PC-3 (cell line): ENCODE data around the gene SF3B1. TPM values are rescaled to one million over a fixed set of nuclear protein-coding genes. Genes with fewer than 3 reads are reported as not detected.

Experiments
- ATAC-seq: fragments of 200-7000 bp; cut with Tn5 transposase; 2 replicates; pipeline ENCODE4 v1.9.1; 2020; ENCODE audit warnings: mild to moderate bottlenecking, moderate library complexity
- BruUV-seq: library from RNA; stranded (reverse); fragments of 400-500 nt; replicated peaks from 2 replicates; lab custom pipeline; 2021; lab: Mats Ljungman, UMichigan
- CTCF ChIA-PET: fragments of 300-600 bp; sonication (Branson Sonifier 250); formaldehyde crosslinking; loops from one replicate; lab custom pipeline; 2022; ENCODE audit warnings: antibody characterized with exemption; lab: Charles Lee
- POLR2A ChIA-PET: fragments of 300-600 bp; sonication (Branson Sonifier 250); formaldehyde crosslinking; loops from one replicate; lab custom pipeline; 2022; ENCODE audit warnings: antibody characterized with exemption; ENCODE audit not compliant: unreplicated experiment; lab: Charles Lee
- DNase-seq: peaks from one replicate; pipeline ENCODE4 v3.0.0-alpha.2; 2015
- H2AFZ ChIP-seq: fragments of 300-600 bp; sonication (generic); 2 replicates; pipeline ENCODE4 v1.6.0; 2016; ENCODE audit warnings: antibody characterized with exemption, low read length
- H3F3A ChIP-seq: fragments of 300-600 bp; sonication (generic); one replicate; pipeline ENCODE4 v1.6.0; 2017; ENCODE audit warnings: antibody characterized with exemption, low read length, control low read depth, mild to moderate bottlenecking; ENCODE audit not compliant: unreplicated experiment
- H3K27ac ChIP-seq: fragments of 300-600 bp; sonication (generic); 2 replicates; pipeline ENCODE4 v1.5.1; 2016; ENCODE audit warnings: mild to moderate bottlenecking, low read length
- H3K27me3 ChIP-seq: fragments of 300-600 bp; sonication (generic); 2 replicates; pipeline ENCODE4 v1.6.1; 2016; ENCODE audit warnings: low read length, mixed read lengths
- H3K36me3 ChIP-seq: fragments of 300-600 bp; sonication (generic); 2 replicates; pipeline ENCODE4 v1.6.1; 2016; ENCODE audit warnings: low read depth, mixed run types, low read length, mixed read lengths
- H3K4me1 ChIP-seq: fragments of 300-600 bp; sonication (generic); 2 replicates; pipeline ENCODE4 v1.5.1; 2016; ENCODE audit warnings: low read length; ENCODE audit not compliant: insufficient read depth
- H3K4me2 ChIP-seq: fragments of 300-600 bp; sonication (generic); 2 replicates; pipeline ENCODE4 v1.6.0; 2016; ENCODE audit warnings: low read length
- H3K4me3 ChIP-seq: fragments of 300-600 bp; sonication (generic); 2 replicates; pipeline ENCODE4 v1.5.1; 2016; ENCODE audit warnings: mild to moderate bottlenecking, low read length, mixed read lengths
- H3K79me2 ChIP-seq: fragments of 300-600 bp; sonication (generic); 2 replicates; pipeline ENCODE4 v1.6.1; 2017; ENCODE audit warnings: low read length, mixed read lengths
- H3K9ac ChIP-seq: fragments of 300-600 bp; sonication (generic); 2 replicates; pipeline ENCODE4 v1.6.0; 2016; ENCODE audit warnings: mild to moderate bottlenecking, low read length
- H3K9me2 ChIP-seq: fragments of 300-600 bp; sonication (generic); replicated peaks from 2 replicates; pipeline ENCODE4 v1.6.1; 2016; ENCODE audit warnings: mixed run types, low read length, mixed read lengths
- H3K9me3 ChIP-seq: fragments of 300-600 bp; sonication (generic); 2 replicates; pipeline ENCODE4 v1.6.1; 2016; ENCODE audit warnings: low read length, mixed read lengths
- H4K20me1 ChIP-seq: fragments of 300-600 bp; sonication (generic); 2 replicates; pipeline ENCODE4 v1.6.1; 2016; ENCODE audit warnings: low read length, mixed read lengths
- EZH2 ChIP-seq: fragments of 300-600 bp; sonication (generic); IDR thresholded peaks from one replicate; pipeline ENCODE4 v1.6.1; 2017; ENCODE audit warnings: antibody characterized with exemption, mild to moderate bottlenecking, low read length; ENCODE audit not compliant: unreplicated experiment
- EZH2phosphoT487 ChIP-seq: fragments of 300-600 bp; sonication (generic); IDR thresholded peaks from 2 replicates; pipeline ENCODE4 v1.6.1; 2018; ENCODE audit warnings: mild to moderate bottlenecking, antibody characterized with exemption, low read length, borderline replicate concordance
- intact Hi-C: fragments of 100-400 bp; cut with micrococcal nuclease; formaldehyde crosslinking; loops from 2 replicates; pipeline ENCODE4 v1.9.0; 2023
- total RNA-seq: library from RNA; depleted of rRNA; stranded (reverse); fragments of >200 nt; gene quantifications from 2 replicates; pipeline ENCODE4 v1.2.3, GENCODE V29; 2014
- TF ChIP-seq, protein P1 (sequence below): fragments of 300-600 bp; sonication (generic); conservative IDR thresholded peaks from 2 replicates; pipeline ENCODE4 v1.5.1; 2017; ENCODE audit warnings: antibody characterized with exemption, low read depth, mild to moderate bottlenecking, low read length

SF3B1 gene
- total RNA-seq, 1 experiment from 2014 or later = 143 TPM

GRCh38 chr2:197391220-197391717 lies 43.6 kb downstream of the SF3B1 start:
- Histone ChIP-seq H3K9me2 (no peaks in the 10 kb centered on the region), H3K4me2 (no peak overlapping the region), H3K79me2 (no peaks in the 10 kb centered on the region), H3K9me3 (no peaks in the 10 kb centered on the region), H3K36me3 (peaks cover 33% of the 10 kb centered on the region), H3F3A (peaks cover 3% of the 10 kb centered on the region), H3K9ac (no peak overlapping the region), H4K20me1 (no peaks in the 10 kb centered on the region), H3K4me3 (no peak overlapping the region), H3K27ac (no peak overlapping the region), H3K4me1 (no peaks in the 10 kb centered on the region), H3K27me3 (no peaks in the 10 kb centered on the region), H2AFZ (no peak overlapping the region)
- BruUV-seq = no TSS peak
- ATAC-seq (no peak), DNase-seq (no peak)
- ChIA-PET CTCF (no interaction called here), POLR2A (no interaction called here)
- intact Hi-C loops = no loop called here
- TF ChIP-seq EZH2 (no peak), EZH2phosphoT487 (no peak)
- TF ChIP-seq, protein P1, sequence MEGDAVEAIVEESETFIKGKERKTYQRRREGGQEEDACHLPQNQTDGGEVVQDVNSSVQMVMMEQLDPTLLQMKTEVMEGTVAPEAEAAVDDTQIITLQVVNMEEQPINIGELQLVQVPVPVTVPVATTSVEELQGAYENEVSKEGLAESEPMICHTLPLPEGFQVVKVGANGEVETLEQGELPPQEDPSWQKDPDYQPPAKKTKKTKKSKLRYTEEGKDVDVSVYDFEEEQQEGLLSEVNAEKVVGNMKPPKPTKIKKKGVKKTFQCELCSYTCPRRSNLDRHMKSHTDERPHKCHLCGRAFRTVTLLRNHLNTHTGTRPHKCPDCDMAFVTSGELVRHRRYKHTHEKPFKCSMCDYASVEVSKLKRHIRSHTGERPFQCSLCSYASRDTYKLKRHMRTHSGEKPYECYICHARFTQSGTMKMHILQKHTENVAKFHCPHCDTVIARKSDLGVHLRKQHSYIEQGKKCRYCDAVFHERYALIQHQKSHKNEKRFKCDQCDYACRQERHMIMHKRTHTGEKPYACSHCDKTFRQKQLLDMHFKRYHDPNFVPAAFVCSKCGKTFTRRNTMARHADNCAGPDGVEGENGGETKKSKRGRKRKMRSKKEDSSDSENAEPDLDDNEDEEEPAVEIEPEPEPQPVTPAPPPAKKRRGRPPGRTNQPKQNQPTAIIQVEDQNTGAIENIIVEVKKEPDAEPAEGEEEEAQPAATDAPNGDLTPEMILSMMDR = no peak

DNA sequence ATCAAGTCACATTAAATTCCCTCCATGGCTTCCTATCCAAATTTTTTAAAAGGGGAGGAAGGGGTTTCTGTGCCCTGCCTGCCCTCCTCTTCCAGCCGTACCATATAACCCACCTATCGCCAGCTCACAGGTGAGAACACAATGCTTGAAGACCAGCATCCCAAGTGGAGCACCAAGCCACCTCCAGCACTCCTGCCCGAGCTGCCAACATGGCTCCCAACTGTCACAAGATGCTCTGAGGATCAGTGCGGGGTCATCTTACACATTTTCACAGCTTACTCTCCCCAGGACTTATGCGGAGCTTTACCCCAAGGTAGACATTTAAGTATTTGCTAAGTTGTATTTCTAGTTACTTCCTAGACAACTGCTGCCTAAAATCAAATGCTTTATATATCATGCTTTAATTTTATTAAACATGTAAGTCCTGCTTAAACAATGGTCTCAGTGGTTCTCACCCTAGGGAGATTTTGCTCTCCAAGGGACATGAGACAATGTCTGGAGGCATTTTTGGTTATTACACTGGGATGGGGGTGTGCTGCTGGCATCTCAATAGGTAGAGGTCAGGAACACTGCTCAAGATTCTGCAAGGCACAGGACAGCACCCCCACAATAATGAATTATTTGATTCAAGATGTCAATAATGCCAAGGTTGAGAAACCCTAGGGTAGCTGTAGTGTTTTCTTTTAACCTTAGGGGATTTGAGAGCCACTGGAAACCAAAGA lies 45.8 kb downstream of the SF3B1 start:
- H3K4me2 ChIP-seq = no peak overlapping the region
- no peak overlapping the region for H3K27ac ChIP-seq
- H3K9me3 ChIP-seq = no peaks in the 10 kb centered on the region
- ChIA-PET CTCF (no interaction called here), POLR2A (no interaction called here)
- H3F3A ChIP-seq = peaks cover 3% of the 10 kb centered on the region
- no peak overlapping the region for H3K4me3 ChIP-seq
- peaks cover 19% of the 10 kb centered on the region for H3K36me3 ChIP-seq
- H3K79me2 ChIP-seq = no peaks in the 10 kb centered on the region
- no peak overlapping the region for H2AFZ ChIP-seq
- H3K9ac ChIP-seq = no peak overlapping the region
- no peaks in the 10 kb centered on the region for H4K20me1 ChIP-seq
- no peak for TF ChIP-seq EZH2phosphoT487
- no peak for TF ChIP-seq EZH2
- TF ChIP-seq, protein P1 = no peak
- ATAC-seq (no peak), DNase-seq (no peak)
- intact Hi-C loops = loop anchor here (5.0 kb wide), 1 partner anchor 388 kb away; no protein-coding TSS in a partner anchor
- no TSS peak for BruUV-seq
- H3K27me3 ChIP-seq = no peaks in the 10 kb centered on the region
- no peaks in the 10 kb centered on the region for H3K4me1 ChIP-seq
- no peaks in the 10 kb centered on the region for H3K9me2 ChIP-seq

GRCh38 chr2:197387179-197387578 lies 47.6 kb downstream of the SF3B1 start:
- H3K79me2 ChIP-seq = no peaks in the 10 kb centered on the region
- TF ChIP-seq EZH2 (no peak), EZH2phosphoT487 (no peak)
- TF ChIP-seq, protein P1 = no peak
- H3K4me3 ChIP-seq = no peak overlapping the region
- peaks cover 3% of the 10 kb centered on the region for H3F3A ChIP-seq
- no peak overlapping the region for H3K4me2 ChIP-seq
- peaks cover 12% of the 10 kb centered on the region for H3K36me3 ChIP-seq
- no peak overlapping the region for H2AFZ ChIP-seq
- no TSS peak for BruUV-seq
- no peak for DNase-seq
- CTCF ChIA-PET = no interaction called here
- intact Hi-C loops = loop anchor here (5.0 kb wide), 1 partner anchor 390 kb away; no protein-coding TSS in a partner anchor
- no peaks in the 10 kb centered on the region for H3K9me2 ChIP-seq
- no peaks in the 10 kb centered on the region for H3K27me3 ChIP-seq
- no peak overlapping the region for H3K27ac ChIP-seq
- H3K4me1 ChIP-seq = no peaks in the 10 kb centered on the region
- no peaks in the 10 kb centered on the region for H4K20me1 ChIP-seq
- H3K9me3 ChIP-seq = no peaks in the 10 kb centered on the region
- no peak overlapping the region for H3K9ac ChIP-seq
- no peak for ATAC-seq
- POLR2A ChIA-PET = no interaction called here
